GM18907 (cell line): ENCODE data around the gene RND3.

ENCODE experiments used
- ATAC-seq: cut with Tn5 transposase; IDR thresholded peaks from one replicate; pipeline ENCODE4 v1.9.1; 2021; ENCODE audit warnings: mild to moderate bottlenecking, moderate library complexity; ENCODE audit not compliant: unreplicated experiment

RND3 gene, protein sequence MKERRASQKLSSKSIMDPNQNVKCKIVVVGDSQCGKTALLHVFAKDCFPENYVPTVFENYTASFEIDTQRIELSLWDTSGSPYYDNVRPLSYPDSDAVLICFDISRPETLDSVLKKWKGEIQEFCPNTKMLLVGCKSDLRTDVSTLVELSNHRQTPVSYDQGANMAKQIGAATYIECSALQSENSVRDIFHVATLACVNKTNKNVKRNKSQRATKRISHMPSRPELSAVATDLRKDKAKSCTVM

GRCh38 chr2:150487537-150488429 lies at the start of gene RND3:
Gene RND3, minus strand, starts transcription at chr2:150487667. Its CDS starts 250 bp downstream, at chr2:150487417.
- peak; percentile 83 for ATAC-seq

- no peak for ATAC-seq
Observed at GRCh38 chr2:150535176-150535575, 47.7 kb upstream of the RND3 start.

- no peak for ATAC-seq
Observed at GRCh38 chr2:150532879-150533278, 45.4 kb upstream of the RND3 start.

DNA sequence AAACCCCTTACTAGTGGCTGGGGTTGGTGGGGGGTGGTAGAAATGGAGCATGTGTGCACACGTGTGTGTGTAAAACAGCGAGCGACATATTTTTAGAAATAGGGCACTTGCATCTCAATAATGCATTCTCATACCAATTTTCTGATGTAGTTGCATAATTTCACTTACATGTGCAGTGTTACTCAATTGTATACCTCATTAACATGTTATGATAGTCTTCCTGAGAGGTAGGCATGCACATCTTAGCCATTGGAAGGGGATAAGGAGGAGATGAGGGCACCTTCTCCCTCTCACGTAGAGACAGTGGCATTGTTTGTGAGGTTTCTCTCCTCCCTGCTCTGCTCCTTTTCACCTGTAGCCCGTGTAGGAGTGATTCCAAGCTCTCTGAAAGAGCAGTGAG lies 44.6 kb upstream of the RND3 start:
- ATAC-seq: no peak

DNA sequence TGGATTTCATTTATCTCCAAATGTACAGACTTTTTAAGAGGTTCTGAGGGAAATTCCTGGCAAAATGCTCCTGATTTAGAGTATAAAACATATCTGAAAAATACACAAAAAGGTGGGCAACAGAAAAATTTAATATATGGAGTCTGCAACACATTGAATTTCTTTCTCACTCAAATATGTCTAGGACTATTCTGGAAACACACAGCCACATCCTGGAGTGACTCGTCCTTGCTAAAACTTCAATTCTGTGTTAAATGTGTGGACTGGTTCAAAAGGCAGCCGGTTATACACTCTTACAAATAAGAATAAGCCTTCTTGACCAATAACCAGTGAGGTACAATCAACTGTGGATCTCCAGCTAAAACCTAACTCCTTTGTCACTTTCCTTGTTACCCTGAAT lies 44.1 kb upstream of the RND3 start:
- no peak for ATAC-seq

DNA sequence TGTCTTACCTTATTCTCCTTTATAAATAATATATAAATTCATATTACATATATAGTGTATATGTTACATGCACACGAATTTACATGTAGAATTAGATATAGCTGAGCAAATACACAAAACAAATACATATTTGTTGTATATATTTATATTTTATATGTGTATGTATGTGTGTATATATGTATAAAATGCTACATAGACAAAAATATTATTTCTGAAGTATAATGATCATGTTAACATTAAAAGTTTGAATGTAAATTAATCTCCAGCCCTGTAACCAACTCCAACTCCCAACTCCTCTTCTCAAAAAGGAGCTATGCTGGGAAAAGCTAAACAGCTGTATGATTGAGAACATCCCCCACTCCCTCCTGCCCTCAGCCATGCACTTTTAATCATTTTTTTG lies 42.7 kb upstream of the RND3 start:
- no peak for ATAC-seq

DNA sequence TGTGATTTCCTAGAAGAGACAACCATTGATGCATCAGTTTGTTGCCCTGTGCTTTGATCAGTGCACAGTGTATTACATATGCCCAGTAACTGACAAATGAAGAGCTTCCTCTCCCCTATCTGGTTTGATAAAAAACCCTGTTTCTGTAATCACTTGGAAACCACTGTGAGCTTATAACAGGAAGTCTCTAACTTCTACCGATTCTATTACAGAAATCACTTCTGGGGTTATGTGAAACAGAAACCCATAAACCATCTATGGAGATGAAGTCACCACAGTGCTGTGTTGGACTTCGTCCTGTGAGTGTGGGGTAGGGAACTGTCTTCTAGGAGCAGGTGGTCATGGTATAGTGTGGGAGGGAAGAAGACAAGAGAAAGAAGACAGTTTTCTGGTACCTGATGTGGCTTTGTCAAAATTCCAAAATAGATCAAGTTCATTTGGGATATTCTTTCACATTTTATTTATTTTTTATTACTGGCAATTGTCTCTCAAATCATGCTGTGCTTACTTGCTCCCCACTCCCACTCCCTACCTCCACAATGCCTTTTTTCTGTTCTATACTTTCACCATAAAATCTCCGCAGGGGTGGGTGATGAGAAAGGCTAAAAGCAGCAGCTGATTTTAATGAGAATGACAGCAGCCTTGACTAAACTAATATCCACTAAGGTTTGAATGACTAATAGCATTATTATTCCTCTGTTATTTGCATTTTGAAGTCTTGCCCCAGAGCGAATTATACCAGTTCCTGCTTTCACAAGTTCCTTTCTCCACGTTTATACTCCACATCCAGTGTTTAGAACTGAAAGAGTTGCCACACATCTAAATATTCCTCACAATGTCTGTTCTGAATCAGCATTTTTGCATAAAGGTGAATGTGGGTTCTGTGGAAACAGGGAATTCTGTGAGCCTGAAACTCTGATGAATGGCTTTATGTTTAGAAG lies 41.7 kb upstream of the RND3 start:
- ATAC-seq: peak; percentile 98

GRCh38 chr2:150526827-150527226 lies 39.4 kb upstream of the RND3 start:
- no peak for ATAC-seq

DNA sequence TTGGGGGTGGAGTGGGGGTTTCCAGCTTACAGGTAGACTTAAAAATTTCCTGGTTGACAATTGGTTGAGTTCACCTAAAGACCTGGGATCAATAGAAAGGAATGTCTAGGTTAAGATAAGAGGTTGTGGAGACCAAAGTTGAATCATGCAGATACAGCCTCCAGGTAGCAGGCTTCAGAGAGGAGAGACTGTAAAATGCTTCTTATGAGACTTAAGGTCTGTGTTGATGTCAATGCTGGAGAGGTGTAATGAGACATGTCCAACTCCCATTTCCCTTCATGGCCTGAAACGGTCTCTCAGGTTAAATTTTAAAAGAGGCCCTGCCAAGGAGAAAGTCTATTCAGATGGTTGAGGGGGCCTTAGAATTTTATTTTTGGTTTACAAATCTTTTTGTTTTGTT lies 38.5 kb upstream of the RND3 start:
- no peak for ATAC-seq

DNA sequence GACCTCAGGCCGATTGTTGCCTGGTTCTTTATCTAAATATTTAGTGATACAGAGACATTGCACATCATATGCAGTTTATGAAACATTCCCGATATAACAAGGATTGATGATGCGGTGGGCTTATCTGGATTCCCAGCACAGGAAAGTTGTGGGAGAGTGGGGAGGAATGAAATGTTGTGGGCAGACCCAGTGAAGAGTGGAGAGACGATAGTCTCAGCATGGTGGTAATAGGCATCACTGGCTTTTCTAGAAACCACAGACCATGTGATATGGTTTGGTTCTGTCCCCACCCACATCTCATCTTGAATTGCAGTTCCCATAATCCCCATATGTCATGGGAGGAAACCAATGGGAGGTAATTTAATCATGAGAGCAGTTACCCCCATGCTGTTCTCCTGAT lies 34.8 kb upstream of the RND3 start:
- ATAC-seq: no peak

DNA sequence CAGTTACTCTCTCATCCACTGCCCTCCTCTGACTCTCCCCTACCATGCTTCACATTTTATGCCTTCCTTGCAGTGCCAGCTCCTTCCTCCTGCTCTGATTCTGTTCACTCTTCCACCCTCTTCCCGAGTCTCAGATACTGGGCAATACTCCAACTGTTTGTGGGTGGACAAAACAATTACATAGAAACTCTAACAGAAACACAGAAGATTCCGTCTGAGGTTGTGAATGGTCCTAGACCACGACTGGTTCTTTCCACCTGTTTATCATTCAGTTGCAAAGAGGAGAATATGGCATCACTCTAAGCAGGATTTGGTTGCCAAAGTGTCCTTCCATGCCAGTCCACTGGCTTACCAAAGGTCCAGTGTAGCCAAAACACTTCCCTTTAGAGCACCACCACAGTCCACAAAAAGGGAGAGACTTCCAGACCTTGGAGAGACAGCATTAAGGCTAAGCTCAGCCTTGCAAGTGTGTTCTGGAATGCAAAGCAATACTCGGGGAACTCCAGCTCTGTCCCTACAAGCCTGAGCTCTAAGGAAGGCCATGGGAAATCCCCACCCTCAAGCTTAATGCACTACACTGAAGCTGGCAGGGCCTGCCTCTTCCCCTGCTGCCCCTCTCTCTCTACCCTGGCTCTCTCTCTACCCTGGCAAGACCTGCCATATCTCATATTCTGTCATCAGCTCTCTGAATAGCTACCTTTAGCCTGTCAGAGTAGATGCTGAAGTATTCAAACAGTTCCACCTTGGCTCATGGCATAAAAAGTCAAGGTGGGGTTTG lies 33.6 kb upstream of the RND3 start:
- ATAC-seq: peak; percentile 61

GRCh38 chr2:150520033-150520432 lies 32.6 kb upstream of the RND3 start:
- no peak for ATAC-seq

DNA sequence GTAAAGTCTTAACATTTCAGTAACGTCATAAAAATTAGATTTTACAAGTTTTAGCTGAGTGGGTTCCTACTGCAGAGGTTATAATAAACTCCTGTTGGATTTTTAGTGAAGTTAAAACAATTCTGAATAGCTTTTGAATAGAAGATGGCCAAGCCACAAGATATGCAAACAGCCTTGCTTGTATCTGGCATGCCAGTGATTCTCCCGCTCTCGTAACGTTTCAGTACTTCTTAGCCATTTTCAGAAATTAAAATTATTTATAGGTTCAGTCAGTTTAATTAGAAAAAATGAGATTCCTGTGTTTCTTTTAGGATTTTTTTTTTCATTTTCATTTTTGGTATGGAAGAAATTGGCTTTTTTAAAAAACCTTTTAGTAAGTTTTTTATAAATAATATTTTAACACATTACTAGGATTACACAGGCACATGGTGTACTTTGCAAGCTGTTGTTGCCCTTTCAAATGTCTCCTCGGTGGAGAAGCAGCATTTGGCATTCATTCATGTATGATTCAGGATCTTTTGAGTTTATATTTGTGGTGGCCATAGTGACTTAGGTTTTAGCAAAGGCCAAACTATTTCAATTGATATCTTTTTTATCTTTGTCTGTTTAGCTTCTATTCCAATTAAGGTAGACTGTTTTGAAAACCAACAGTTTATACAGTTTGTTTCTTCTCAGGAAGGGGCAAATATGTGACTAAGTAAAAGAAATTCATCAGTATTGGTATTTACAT lies 30.6 kb upstream of the RND3 start:
- ATAC-seq: no peak

DNA sequence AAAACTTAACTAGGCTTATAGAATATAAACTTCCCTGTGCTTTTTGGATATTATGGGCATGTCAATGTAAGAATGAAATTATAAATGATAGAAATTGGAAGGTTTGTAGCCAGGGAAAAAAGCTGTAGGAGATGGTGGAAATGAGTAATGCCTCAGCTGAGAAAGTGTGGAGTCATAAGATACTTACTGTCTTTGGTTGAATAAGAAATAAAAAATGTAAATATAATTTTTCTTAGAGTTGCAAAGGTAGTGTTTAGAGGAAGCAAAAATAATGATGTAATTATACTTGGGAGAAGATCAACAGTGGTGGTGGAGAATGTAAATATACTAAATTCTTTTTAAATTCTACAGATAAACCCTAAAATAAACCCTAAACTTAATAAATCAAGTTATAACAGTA lies 26.2 kb upstream of the RND3 start:
- ATAC-seq: no peak

- no peak for ATAC-seq
Observed at GRCh38 chr2:150508497-150509137, 21.1 kb upstream of the RND3 start.

DNA sequence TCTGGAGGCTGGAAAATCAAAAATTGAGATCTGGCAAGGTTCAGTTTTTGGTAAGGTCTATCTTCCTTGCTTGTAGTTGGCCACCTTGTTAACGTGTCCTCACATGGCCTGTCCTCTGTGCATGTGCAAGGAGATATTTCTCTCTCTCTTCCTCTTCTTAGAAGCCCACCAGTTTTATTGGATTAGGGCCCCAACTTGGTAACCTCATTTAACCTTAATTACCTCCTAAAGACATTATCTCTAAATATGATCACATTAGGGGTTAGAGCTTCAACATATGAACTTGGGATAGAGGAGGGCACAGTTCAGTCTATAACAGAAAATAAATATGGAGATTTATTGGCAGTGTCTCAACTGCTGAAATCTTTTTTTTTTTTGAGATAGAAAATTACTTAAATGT lies 19.6 kb upstream of the RND3 start:
- no peak for ATAC-seq

GRCh38 chr2:150505178-150505577 lies 17.7 kb upstream of the RND3 start:
- no peak for ATAC-seq

DNA sequence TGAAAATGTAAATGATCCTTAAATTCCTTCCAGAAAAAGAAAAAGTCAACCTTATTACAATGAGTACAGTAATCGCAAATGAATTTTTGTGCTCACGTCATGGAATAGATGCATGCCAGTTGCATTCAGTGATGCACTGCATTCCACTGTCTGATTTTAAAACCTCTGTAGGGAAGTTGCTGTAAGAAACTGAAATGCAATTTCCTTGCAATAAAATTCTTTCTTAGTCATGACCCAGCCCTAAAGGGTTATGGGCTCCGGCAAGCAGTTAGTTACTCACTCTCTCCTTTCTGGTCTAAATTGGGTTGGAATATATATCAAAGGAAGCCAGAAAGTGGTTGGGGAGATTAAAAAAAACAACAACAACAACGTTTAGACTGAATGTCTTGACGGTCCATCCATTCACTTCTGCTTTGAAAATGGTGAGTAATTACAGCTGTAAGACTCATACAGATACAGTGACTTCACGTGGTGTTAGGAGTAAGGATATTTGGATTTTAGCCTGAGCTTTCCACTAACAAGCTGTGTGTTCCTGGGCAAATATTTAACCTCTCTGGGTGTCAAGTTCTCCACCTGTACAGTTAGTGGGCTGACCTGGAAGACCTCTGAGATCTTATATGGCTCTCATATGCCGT lies 8.6 kb upstream of the RND3 start:
- ATAC-seq: no peak

GRCh38 chr2:150495001-150495400 lies 7.5 kb upstream of the RND3 start:
- ATAC-seq: no peak
